GM21360 (cell line): ENCODE data around the gene EMC1.
A peak's percentile ranks its signal among the peaks of the same experiment; 100 is the strongest.
"Not testable (repeated sequence)": the region's sequence is repeated elsewhere in the genome, so short reads cannot be mapped to it uniquely, and the experiment has no call there.

Experiments used
- ATAC-seq: cut with Tn5 transposase; IDR thresholded peaks from one replicate; pipeline ENCODE4 v1.9.1; 2021; ENCODE audit warnings: mild to moderate bottlenecking, moderate library complexity; ENCODE audit not compliant: unreplicated experiment

Gene EMC1

DNA sequence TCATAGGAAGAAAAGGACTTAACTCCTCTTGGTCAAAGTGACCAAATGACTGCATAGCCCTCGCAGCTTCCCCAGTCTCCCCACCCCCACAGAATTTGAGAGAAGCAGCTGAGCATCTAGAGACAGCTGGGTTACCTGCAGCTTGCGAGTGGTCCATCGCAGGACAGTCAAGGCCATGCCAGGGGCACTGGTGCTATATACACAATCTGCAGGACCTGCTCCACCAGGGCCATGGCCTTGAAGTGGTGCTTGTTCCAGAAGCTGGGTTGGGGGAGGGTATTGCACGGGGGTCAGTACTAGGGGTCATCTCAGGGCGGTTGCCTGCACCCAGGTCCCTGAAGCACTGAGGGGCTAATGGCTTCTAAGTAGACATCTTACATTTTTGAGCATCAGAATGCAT, 10.7 kb upstream of the EMC1 start:
- no peak for ATAC-seq

DNA sequence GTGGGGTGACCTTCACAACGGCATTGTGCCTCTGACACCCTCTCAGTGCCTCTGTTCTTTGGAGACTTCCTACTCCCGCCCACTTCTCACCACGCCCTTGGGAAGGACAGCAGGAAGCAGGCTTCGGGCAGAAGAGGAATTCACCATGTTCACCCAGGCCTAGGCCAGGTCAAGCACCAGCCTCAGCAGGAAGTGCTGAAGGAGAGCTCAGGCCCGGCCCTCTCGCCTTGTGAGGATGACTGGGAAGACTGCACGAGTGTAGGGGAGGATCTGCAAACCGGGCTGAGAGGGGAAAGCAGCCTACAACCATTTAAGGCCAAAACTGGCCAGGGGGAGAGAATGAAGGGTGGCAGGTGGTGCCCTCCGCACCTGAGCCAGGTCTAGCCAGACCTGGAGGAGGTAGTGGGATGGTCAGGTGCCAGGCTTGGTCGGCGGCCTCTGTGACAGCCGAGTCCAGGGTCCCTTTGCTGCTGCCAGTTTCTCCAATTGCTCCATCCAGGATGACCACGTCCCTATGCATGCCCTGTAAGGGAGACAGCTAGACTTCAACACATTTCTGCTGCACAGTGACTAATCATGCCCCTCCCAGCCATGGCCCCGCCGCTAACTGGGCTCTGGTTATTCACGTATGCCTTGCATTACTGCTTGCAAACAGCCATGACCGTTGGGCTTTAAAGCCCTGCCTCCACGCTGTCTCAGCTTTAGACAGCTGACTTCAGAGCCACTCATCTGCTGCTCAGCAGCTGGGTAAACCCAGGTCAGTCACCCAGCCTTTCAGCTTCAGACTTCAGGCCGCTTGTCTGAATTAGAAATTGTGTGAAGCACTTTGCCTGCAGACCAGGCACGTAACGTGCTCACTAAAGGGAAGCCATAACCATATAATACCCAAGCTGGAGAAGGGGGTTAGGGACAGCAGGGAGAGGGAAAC, 9.2 kb upstream of the EMC1 start:
- ATAC-seq: no peak

DNA sequence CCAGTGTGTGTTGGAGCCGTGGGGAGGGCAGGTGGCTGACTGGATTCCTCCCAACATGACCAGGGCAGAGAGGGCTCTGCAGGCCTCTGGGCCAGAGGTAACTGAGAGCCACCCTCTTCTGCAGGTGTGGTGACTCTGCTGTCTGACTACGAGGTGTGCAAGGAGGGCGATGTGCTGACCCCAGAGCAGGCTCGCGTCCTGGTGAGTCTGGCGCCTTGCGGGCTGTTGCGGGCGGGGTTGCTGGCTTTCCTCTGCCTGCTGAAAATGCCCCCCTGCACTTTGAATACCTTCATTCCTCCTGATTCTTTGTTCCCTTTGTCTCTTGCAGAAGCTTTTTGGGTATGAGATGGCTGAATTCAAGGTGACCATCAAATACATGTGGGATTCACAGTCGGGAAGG, 7.0 kb upstream of the EMC1 start:
- no peak for ATAC-seq

DNA sequence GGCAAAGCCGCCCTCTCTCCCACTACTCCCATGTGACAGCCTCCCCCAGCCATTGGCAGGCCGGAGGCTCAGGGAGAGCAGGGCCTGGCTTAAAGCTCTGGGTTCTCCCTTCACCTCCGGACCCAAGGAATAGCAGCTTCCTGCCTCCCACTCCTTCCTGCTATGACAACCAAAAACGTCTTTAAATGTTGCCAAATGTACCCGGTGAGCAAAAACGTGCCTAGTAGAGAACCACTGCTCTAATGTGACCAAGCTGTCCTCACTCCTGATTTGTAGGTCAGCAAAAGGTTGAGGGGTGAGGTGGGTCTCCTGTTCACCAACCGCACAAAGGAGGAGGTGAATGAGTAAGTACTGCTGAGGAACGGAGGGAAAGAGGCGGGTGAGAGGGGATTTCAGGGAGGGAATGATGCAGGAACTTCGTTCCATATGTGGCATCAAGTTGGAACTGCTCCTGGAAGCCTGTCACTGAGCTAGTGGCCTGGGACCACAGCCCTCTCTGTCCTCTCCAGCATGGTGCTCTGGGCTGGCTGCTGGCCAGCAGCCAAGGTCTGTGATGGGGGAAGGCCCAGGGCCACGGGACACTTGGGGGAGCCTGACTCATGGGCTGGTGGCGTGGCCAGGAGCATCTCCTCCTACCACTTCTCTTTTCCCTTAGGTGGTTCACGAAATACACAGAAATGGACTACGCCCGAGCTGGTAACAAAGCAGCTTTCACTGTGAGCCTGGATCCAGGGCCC, 6.0 kb upstream of the EMC1 start:
- no peak for ATAC-seq

DNA sequence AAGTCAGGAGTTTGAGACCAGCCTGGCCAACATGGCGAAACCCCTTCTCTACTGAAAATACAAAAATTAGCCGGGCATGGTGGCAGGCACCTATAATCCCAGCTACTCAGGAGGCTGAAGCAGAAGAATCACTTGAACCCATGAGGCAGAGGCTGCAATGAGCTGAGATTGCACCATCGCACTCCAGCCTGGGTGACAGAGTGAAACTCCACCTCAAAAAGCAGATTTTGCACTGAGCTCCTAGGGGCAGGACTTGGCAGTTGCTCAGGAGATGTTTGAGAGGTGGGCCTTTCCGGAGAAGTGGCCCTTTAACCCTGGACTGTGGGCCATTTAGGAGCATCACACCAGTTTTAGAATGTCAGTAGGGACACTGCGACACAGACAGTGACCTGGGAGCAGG, 5.0 kb upstream of the EMC1 start:
- not testable (repeated sequence) for ATAC-seq

DNA sequence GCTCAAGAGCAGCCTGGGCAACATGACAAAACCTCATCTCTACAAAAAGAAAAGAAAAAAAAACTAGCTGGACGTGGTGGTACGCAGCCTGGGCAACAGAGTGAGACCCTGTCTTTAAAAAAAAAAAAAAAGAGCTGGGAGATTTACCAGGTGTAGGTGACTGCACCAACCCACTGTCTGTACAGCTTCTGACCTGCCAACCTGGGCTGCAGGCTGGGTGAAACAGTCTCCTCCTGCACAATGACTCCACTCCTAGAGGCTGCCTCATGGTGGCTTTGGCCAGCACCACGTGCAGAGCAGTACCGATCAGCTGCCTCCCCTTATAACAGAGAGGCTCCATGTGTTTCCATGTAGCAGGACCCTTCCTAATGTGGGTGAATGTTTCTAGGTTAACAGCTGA, 4.0 kb upstream of the EMC1 start:
- ATAC-seq: no peak

DNA sequence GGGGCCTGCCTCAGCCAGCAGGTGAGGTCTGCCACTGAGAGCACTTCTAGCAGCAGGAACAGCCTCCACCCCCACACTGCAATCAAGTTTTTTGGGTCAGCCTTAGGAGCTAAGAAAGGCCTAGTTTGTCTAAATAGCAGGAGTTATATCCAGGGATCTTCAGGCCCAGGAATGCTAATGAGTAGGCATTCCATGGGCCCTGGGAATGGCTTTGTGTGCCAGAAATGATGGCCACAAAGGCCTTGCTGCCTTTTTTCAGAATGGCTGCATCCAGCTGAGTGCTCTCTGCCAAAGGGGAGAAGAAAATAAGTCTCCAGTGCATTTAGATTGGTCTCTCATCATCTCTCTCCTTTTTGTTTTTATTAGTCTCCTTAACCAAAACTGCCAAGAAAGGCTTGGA, 3.1 kb upstream of the EMC1 start:
- no peak for ATAC-seq

DNA sequence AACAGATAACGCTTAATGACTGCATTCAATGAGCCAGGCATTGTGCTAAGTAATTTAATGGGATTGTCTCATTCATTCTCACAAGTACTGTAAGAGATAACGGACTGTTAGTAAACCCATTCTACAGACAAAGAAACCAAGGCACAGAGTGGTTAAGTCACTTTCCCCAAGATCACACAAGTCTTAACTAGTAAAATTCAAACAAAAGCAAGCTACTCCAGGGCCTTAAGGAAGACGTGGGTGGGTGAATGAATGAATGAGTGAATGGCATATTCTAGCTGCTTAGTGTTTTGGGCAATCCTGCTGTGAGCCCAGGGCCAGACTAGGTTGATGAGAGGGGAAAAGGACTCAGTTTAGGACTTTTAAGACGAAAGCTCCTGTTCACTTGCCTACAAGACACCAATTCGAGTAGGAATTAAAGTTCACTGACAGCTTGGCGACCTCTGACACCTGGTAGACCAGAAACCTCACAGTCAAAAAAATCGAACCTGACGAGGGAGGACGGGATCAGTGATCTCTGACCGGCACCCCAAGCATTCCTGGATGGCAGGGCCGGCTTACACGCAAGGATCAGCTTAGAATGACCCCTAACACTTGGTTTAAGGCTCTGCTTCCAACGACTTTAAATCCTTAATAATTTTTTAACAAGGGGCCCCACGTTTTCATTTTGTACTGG, 557 bp downstream of the EMC1 start:
- ATAC-seq: peak; percentile 14

DNA sequence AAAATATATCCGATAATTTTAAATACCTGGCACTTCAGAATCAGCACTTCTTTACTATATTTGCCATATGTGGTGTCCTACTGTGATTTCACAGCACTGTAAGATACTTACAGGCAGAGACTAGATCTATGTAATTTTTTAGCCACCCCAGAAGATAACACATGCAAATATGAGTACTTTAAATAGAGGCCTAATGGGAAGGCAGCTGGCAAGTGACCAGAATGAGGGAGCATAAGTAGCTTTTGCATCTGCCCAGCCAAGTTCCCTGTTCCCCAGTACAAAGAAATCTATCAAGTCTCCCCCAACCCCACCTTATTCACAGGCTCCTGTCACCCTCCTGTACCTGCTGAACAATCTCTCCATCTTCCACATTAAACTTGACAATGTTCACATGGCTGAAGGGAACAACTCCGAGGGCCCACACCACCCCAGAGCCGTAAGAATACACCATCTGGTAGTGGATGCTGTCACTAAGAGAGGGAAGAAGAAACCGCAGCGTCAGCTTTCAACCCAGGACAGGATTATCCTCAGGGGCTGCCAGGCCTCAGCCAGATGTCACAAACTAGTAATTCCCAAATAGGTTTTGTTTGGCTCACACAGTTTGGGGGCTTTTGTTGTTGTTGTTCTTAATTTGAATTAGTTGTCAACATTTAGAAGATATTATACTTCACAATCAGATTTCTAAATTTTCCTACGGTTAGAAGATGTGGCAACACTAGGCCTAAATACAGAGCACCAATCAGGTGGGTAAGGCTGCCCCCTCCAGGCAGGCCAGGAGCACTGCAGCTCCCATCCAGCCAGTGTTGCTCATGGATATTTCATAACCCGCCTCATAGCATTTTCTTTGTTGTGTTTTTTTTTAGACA, 10.4 kb downstream of the EMC1 start:
- no peak for ATAC-seq

DNA sequence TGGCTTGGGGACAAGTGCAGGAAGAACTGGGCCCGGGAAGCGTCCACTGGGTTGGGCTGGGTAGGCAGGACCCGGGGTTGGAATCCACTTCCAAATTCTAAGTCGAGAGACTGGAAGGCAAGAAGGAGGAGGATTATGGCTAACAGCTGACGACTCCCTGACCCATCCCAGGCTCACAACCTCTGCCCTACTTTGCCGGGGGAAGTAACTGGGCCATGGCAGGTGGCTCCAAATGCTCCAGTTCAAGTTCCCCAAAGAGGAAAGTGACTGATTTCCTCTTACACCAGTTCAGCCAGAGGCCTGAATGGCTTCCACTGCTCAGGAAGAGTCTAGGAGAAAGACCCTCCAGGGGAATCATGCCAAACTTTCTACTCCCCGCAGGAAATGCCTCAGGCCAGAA, 11.4 kb downstream of the EMC1 start:
- no peak for ATAC-seq

DNA sequence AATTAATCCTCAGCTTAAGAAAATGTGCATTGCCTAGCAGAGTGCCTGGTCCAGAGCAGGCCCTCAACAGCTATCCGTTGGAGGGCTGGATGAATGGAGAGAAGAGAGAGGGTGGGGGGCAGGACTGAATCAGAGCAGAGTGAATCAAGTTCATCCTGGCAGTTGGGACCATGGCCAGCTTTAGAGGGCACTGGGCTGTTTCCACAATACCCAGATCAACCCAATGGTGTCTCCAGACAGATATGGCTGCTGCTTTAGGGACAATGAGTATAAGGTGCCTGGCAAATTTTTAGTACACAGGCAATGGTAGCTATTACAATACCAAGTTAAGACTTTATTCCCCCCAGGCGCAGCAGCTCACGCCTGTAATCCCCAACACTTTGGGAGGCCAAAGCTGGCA, 17.1 kb downstream of the EMC1 start:
- ATAC-seq: no peak

DNA sequence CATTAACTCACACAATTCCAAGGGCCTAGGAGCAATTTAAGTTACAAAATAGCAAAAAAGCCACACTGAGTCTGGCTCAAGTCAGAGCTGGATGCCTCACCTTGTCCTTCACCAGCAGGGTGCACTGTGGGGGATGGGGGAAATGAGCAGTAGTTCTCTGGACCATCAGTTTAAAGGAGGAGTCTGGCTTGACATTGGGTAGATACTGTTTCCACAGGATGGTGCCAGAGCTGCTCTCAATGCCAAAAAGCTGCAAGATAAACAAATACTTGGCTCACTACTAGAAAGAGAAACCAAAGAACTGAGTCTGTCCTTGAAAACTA, 18.8 kb downstream of the EMC1 start:
- ATAC-seq: no peak

DNA sequence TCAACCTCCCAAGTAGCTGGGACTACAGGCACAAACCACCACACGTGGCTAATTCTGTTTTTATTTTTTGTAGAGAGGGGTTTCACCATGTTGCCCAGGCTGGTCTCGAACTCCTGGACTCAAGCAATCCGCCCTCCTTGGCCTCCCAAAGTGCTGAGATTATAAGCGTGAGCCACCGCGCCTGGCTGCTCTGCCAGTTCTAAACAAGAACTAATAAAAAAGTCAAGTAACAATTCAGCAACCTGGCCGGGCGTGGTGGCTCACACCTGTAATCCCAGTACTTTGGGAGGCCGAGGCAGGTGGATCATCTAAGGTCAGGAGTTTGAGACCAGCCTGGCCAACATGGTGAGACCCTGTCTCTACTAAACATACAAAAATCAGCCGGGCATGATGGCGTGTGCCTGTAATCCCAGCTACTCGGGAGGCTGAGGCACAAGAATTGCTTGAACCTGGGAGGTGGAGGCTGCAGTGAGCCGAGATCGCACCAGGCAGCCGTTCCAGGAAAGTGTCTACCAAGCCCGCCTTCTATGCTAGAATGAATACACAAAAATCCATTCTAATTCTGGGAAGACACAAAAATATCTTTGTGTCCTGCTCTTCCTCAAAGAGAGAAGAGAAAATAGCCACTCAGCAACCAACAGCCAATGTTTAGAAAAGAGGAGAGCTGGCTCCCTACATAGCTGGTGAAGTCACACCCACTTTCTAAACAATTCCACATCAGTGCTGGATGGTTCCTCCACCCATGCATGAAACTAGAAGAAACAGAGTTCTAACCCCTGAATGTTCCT, 19.4 kb downstream of the EMC1 start:
- ATAC-seq: not testable (repeated sequence)

DNA sequence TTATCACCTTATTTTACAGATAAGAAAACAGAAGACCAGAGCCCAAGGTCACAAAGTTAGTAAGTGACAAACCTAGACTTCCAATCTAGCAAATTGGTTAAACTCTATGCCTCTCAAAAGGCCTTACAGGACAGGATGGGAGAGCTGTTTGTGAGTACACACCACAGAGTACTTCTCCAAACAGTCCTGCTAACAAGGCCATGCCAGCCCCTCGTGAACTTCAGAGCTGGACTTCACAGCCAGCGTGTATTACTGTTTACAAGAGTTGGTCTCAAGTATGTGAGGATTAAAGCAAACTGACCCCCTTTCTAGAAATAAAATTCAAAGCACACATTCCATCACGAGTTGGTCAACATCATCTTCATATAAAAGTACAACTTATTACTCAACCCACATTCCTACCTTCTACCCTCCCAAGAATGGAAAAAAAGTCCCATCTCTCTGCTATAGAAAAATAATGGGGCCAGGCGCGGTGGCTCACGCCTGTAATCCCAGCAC, 21.4 kb downstream of the EMC1 start:
- no peak for ATAC-seq

DNA sequence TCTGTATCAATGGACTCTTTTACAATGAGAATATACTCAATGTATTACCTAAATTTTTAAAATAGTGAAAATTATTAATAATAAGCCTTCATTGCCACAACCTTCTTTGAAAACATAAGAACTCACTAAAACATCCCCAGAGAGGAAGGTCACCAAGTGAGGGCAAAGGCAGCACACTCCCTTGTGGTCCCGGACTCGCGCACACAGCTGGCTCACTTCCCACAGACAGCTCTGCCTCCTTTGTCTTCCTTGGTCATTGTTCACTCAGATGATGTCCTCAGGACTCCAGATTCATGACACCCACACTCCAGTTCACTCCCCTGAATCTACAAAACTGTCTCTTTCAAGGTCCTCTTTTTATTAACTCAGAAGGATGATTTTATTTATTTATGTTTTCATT, 22.1 kb downstream of the EMC1 start:
- no peak for ATAC-seq

DNA sequence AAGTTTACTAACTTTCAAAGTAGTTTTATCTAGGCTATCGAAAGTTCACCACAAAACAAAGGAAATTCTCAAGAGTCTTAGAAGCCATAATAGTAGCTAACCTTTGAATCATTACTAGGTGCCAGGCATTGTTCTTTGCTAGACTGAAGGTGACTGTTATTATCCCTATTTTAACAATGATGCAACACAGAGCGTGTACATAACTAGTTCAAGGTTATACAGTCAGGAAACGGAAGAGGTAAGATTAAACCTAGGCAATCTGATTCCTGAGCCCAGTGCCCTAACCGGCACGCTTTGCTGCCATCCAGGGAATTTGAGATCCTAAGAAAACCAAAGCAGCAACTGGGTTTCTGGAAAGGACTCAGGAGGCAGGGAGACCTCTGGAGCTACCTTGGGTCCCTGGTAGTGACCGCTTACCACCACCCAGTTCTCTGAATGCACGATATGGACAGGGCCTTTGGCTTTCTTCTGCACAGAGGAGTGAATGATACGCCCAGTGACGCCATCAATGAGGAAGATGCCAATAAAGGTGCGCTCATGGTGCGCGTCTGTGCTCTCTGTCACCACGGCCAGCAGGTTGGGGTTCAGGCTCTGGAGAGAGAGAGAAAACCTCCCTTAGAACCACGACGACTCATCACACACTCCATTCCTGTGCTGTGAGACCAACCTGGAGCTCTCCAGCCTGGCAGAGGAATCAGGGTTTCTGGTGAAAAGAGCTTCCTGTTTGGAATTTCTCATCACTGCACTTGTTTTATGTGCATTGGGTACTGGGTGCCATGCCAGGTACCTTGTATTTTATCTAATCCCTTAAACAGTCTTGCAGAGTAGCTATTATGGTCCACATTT, 28.1 kb downstream of the EMC1 start:
- no peak for ATAC-seq

DNA sequence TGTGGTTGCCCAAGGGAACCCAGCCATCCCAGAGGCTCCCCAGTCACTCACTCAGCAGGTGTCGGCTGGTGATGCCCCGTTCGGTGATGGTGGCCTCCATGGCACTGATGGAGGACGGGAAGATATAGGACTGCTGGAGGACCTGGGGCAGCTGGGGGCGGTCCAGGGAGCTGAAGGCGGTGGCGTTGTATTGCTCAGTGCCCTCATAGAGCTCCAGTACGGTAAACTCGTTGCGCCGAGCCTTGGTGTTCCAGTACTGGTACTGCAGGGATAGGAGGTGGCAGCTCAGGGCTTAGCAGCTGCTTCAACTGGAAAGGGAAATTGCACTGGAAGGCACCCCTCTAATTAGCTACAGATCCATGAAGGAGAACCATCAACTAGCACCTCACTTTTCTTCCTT, 28.8 kb downstream of the EMC1 start:
- ATAC-seq: no peak

DNA sequence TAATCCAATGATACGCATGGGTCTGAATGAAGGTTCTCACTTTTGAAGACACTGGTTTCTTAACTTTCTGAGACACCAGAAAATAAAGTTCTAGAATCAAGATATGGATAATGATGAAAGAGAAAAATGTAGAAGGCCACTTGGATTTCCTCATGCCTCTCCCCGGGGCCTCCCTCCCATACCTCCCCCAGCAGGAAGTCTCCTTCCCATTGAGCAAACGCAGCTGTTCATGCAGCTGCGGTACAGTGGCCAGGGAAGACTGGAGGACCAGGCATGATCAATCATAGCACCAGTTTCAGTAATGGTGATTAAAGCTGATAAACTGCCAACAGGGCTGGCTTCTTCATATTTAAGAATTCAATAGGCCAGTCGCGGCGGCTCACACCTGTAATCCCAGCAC, 30.3 kb downstream of the EMC1 start:
- no peak for ATAC-seq
